CD14-positive monocyte (primary cell): ENCODE results near the gene ZNF70. TPM values are rescaled to one million over a fixed set of nuclear protein-coding genes. Genes with fewer than 3 reads are reported as not detected.

Experiments used
- DNase-seq, 3 donors: peaks; one replicate each; pipeline ENCODE4 v3.0.0-alpha.2; 2011 to 2022
- H2AFZ ChIP-seq: 2 replicates; pipeline ENCODE4 v1.6.0; 2012; ENCODE audit warnings: mild to moderate bottlenecking, low read depth, low read length, inconsistent platforms; ENCODE audit not compliant: insufficient read depth, poor library complexity, severe bottlenecking
- H3K27ac ChIP-seq, 2 donors: 1 replicate in 1 of 2; 2 replicates in 1 of 2; pipeline ENCODE4 v1.5.1; 2012 to 2013; ENCODE audit warnings: low read length in 2 of 2, control low read depth in 1 of 2, inconsistent platforms in 1 of 2, low read depth in 1 of 2, mild to moderate bottlenecking in 1 of 2
- H3K27me3 ChIP-seq, 2 donors: one replicate each; pipeline versions ENCODE4 v1.6.0 to v1.6.1; 2011 to 2013; ENCODE audit warnings: low read length in 2 of 2; ENCODE audit not compliant: control insufficient read depth in 2 of 2, insufficient read depth in 2 of 2
- H3K36me3 ChIP-seq, 2 donors: replicated peaks in 1 of 2; 1 replicate in 1 of 2; 2 replicates in 1 of 2; pipeline versions ENCODE4 v1.5.1 to v1.6.1; 2012 to 2013; ENCODE audit warnings: low read length in 2 of 2, control low read depth in 1 of 2, inconsistent platforms in 1 of 2, mild to moderate bottlenecking in 1 of 2; ENCODE audit not compliant: insufficient read depth in 2 of 2, control insufficient read depth in 1 of 2
- H3K4me1 ChIP-seq, 2 donors: 1 replicate in 1 of 2; 2 replicates in 1 of 2; pipeline versions ENCODE4 v1.5.1 to v1.6.1; 2012 to 2013; ENCODE audit warnings: low read length in 2 of 2, control low read depth in 1 of 2, inconsistent platforms in 1 of 2, mild to moderate bottlenecking in 1 of 2, moderate library complexity in 1 of 2; ENCODE audit not compliant: insufficient read depth in 2 of 2, control insufficient read depth in 1 of 2
- H3K4me2 ChIP-seq: replicated peaks from 2 replicates; pipeline ENCODE3; 2012; ENCODE audit warnings: low read length, moderate library complexity, mild to moderate bottlenecking; ENCODE audit not compliant: poor library complexity, severe bottlenecking; ENCODE audit errors: extremely low read depth
- H3K4me3 ChIP-seq, 3 experiments: fragments of 200-600 bp in 1 of 3; sonication (generic) in 1 of 3; replicated peaks in 1 of 3; 1 replicate in 2 of 3; 2 replicates in 1 of 3; pipeline ENCODE4 v1.5.1; 2011 to 2013; ENCODE audit warnings: low read length in 3 of 3, mild to moderate bottlenecking in 3 of 3, control low read depth in 2 of 3, low read depth in 2 of 3, inconsistent platforms in 1 of 3, moderate library complexity in 1 of 3
- H3K79me2 ChIP-seq: 2 replicates; pipeline ENCODE4 v1.6.0; 2012; ENCODE audit warnings: mild to moderate bottlenecking, control low read depth, inconsistent platforms, low read length, moderate library complexity; ENCODE audit not compliant: insufficient read depth
- H3K9ac ChIP-seq: 2 replicates; pipeline ENCODE4 v1.6.0; 2017; ENCODE audit warnings: low read length, mild to moderate bottlenecking; ENCODE audit not compliant: insufficient read depth, poor library complexity, severe bottlenecking
- H3K9me3 ChIP-seq, 2 donors: replicated peaks in 1 of 2; 1 replicate in 1 of 2; 2 replicates in 1 of 2; pipeline versions ENCODE4 v1.5.1 to v1.6.1; 2012 to 2013; ENCODE audit warnings: low read length in 2 of 2, control low read depth in 1 of 2; ENCODE audit not compliant: control insufficient read depth in 1 of 2, insufficient read depth in 1 of 2
- H4K20me1 ChIP-seq: 2 replicates; pipeline ENCODE4 v1.6.0; 2012; ENCODE audit warnings: mild to moderate bottlenecking, low read length, control low read depth, moderate library complexity; ENCODE audit not compliant: insufficient read depth
- H3K27ac Mint-ChIP-seq, 7 donors: one replicate each; pipeline ENCODE4 v1.8.0; 2020; ENCODE audit warnings: mild to moderate bottlenecking in 7 of 7, mixed read lengths in 7 of 7, moderate library complexity in 6 of 7, inconsistent platforms in 2 of 7
- H3K27me3 Mint-ChIP-seq, 3 donors: one replicate each; pipeline ENCODE4 v1.8.0; 2021 to 2022; ENCODE audit warnings: low read depth in 3 of 3, mild to moderate bottlenecking in 3 of 3, mixed read lengths in 3 of 3, moderate library complexity in 3 of 3, inconsistent platforms in 1 of 3
- H3K36me3 Mint-ChIP-seq, 2 donors: one replicate each; pipeline ENCODE4 v1.8.0; 2020; ENCODE audit warnings: mixed read lengths in 2 of 2, inconsistent platforms in 1 of 2, mild to moderate bottlenecking in 1 of 2
- H3K4me1 Mint-ChIP-seq: one replicate; pipeline ENCODE4 v1.8.0; 2020; ENCODE audit warnings: mild to moderate bottlenecking, mixed read lengths
- H3K4me3 Mint-ChIP-seq, 2 donors: one replicate each; pipeline ENCODE4 v1.8.0; 2020; ENCODE audit warnings: mild to moderate bottlenecking in 2 of 2, mixed read lengths in 2 of 2, moderate library complexity in 1 of 2
- H3K9me3 Mint-ChIP-seq, 7 donors: one replicate each; pipeline ENCODE4 v1.8.0; 2020 to 2022; ENCODE audit warnings: mixed read lengths in 7 of 7, mild to moderate bottlenecking in 6 of 7, moderate library complexity in 6 of 7, inconsistent platforms in 2 of 7
- WGBS: methylation state at CpG from one replicate; pipeline ENCODE4 v1.1.5; 2013; ENCODE audit warnings: missing lambda C conversion rate; ENCODE audit not compliant: insufficient coverage; 5-methylcytosine and 5-hydroxymethylcytosine counted together
- intact Hi-C, 2 donors: fragments of 100-400 bp; cut with micrococcal nuclease; formaldehyde crosslinking; loops; one replicate each; pipeline versions ENCODE4 v1.15.0 to v1.15.1; 2023
- polyA plus RNA-seq, 3 donors: library from polyadenylated mRNA; depleted of rRNA in 1 of 3; unstranded in 2 of 3; stranded (reverse) in 1 of 3; fragments of 300-500 nt in 2 of 3; fragments of >200 nt in 1 of 3; fragmentation: Illumina TruSeq in 2 of 3; gene quantifications; 1 replicate in 2 of 3; 2 replicates in 1 of 3; pipeline ENCODE4 v1.2.3, GENCODE V29; 2012 to 2021
- TF ChIP-seq, protein P1 (sequence below): fragments of 200-600 bp; IDR thresholded peaks from one replicate; pipeline ENCODE4 v1.8.0; 2022; ENCODE audit warnings: antibody characterized with exemption, mild to moderate bottlenecking

Gene ZNF70
- polyA plus RNA-seq, 3 donors: 0.04 to 0.85 (median 0.09) TPM

DNA sequence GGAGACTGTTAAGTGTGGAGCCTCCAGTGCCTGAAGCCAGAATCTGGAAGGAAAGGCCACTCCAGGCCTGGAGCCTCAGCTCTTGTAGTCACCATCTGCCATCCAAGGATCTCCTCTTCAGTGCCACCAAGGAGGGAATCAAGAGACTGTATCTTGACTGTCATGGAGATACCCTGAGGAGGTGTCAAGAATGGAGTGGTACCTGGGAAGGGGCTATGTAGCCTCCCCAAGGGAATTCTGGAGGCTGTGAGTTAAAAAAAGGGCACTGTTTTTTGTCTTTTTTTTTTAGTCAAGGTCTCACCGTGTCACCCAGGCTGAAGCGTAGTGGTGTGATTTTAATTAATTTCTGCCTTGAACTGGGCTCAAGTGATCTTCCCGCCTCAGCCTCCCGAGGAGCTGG, 8.7 kb upstream of the ZNF70 start:
- H3K79me2 ChIP-seq: no peaks in the 10 kb centered on the region
- peaks cover 0 to 3% of the 10 kb centered on the region in 2 donors for H3K36me3 ChIP-seq
- no peaks in the 10 kb centered on the region for H4K20me1 ChIP-seq
- intact Hi-C loops: no loop called here
- H2AFZ ChIP-seq: no peak overlapping the region
- 100% methylated on average over 3 of the region's 4 CpGs for WGBS
- H3K27me3 ChIP-seq: no peaks in the 10 kb centered on the region
- H3K4me1 ChIP-seq: peaks cover 18 to 21% of the 10 kb centered on the region in 2 donors
- no peak overlapping the region for H3K4me3 ChIP-seq
- Mint-ChIP-seq H3K36me3 (peaks cover 0 to 3% of the 10 kb centered on the region in 2 donors), H3K4me1 (peaks cover 29% of the 10 kb centered on the region), H3K27me3 (peaks cover 2 to 3% (median 2%) of the 10 kb centered on the region in 3 donors), H3K27ac (no peak overlapping the region), H3K9me3 (no peaks in the 10 kb centered on the region), H3K4me3 (no peak overlapping the region)
- no peak for DNase-seq
- no peak overlapping the region for H3K27ac ChIP-seq
- no peak overlapping the region for H3K4me2 ChIP-seq
- H3K9me3 ChIP-seq: no peaks in the 10 kb centered on the region
- TF ChIP-seq, protein P1, sequence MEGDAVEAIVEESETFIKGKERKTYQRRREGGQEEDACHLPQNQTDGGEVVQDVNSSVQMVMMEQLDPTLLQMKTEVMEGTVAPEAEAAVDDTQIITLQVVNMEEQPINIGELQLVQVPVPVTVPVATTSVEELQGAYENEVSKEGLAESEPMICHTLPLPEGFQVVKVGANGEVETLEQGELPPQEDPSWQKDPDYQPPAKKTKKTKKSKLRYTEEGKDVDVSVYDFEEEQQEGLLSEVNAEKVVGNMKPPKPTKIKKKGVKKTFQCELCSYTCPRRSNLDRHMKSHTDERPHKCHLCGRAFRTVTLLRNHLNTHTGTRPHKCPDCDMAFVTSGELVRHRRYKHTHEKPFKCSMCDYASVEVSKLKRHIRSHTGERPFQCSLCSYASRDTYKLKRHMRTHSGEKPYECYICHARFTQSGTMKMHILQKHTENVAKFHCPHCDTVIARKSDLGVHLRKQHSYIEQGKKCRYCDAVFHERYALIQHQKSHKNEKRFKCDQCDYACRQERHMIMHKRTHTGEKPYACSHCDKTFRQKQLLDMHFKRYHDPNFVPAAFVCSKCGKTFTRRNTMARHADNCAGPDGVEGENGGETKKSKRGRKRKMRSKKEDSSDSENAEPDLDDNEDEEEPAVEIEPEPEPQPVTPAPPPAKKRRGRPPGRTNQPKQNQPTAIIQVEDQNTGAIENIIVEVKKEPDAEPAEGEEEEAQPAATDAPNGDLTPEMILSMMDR: no peak
- H3K9ac ChIP-seq: no peak overlapping the region

DNA sequence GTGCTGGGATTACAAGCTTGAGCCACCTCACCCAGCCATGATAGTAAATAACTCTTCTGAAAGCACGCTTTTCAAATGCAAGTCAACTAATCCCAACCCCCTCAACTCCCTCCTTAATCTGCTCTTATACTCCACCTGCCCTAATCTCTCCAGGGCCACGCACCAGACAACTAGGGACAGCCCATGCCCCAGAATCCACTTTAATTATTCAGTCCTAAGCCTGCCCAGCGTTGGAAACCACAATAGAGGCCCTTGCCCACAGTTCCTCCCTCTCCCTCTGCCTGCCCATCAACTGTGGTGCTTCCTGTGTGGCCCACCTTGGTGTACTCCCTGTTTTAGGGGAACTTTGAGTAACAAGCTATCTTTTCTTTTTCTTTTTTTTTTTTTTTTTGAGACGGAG, 6.0 kb upstream of the ZNF70 start:
- peaks cover 0 to 2% (median 0%) of the 10 kb centered on the region in 7 donors for H3K9me3 Mint-ChIP-seq
- Histone ChIP-seq H3K9me3 (no peaks in the 10 kb centered on the region), H3K27me3 (no peaks in the 10 kb centered on the region), H4K20me1 (no peaks in the 10 kb centered on the region), H3K4me2 (no peak overlapping the region), H3K27ac (no peak overlapping the region), H3K79me2 (no peaks in the 10 kb centered on the region), H3K4me1 (peaks cover 3 to 4% of the 10 kb centered on the region in 2 donors), H3K4me3 (no peak overlapping the region), H3K36me3 (no peaks in the 10 kb centered on the region), H2AFZ (no peak overlapping the region), H3K9ac (no peak overlapping the region)
- no peaks in the 10 kb centered on the region for H3K36me3 Mint-ChIP-seq
- TF ChIP-seq, protein P1: no peak
- 13% methylated on average over 3 of the region's 4 CpGs for WGBS
- no peak for DNase-seq
- intact Hi-C loops: no loop called here
- H3K27me3 Mint-ChIP-seq: peaks cover 0 to 3% (median 2%) of the 10 kb centered on the region in 3 donors
- peaks cover 11% of the 10 kb centered on the region for H3K4me1 Mint-ChIP-seq
- H3K27ac Mint-ChIP-seq: no peak overlapping the region
- no peak overlapping the region for H3K4me3 Mint-ChIP-seq
